ENCODE measurements around the gene RNGTT.

Gene RNGTT

DNA sequence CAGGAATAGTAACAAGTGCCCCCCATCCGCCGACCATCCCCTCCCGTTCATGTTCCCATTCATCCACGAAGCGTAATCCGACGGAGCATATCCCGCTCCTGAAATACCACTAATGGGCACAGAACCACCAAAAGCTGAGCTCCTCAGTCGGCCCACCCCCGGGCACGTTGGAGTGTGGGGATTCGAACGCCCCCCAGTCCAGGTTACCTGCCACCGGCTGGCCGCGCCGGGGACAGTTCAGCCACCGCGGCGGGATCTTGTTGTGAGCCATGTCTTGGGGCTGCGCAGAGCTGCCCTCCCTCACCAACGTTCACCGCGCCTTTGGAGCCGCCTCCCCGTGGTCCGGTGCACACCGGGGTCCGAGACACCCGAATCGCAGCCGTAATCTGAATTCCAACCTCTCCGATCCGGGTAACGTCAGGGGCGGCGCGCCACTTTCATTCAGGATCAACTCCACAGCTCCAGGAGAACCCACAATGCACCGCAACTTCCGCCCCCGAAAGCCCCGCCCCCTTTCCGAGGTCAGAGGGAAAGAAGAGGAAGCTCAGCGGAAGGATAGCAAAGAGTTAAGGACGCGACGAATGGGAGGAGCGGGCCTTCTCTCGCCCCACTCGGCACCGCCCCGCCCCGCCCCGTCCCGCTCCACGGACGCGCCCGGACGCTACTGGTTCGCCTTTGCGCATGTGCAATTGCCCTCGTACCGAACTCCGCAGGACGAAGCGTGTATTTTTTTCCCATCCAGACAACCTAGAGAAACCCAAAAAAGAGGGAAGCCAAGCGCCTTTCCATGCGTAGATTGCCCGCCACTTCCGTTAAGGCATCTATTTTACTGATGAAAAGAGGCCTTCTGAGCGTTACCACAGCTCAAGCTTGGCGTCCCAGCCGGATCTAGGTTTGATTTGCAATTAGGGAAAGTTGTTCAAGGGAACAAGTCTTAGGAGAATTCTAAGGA is at the start of gene RNGTT:
Gene RNGTT, minus strand, starts transcription at position 480 of the 952 bp plus-strand sequence. Its CDS starts 209 bp downstream, at position 271.
- DNase-seq (ENCODE audit: insufficient read length, low spot score) (peak; percentile 86), FAIRE-seq (peak; percentile 86)
- peak; percentile 59 for TF ChIP-seq POLR2A (IDR thresholded peaks at IDR 0.05; ENCODE audit: low read depth, low read length)

DNA sequence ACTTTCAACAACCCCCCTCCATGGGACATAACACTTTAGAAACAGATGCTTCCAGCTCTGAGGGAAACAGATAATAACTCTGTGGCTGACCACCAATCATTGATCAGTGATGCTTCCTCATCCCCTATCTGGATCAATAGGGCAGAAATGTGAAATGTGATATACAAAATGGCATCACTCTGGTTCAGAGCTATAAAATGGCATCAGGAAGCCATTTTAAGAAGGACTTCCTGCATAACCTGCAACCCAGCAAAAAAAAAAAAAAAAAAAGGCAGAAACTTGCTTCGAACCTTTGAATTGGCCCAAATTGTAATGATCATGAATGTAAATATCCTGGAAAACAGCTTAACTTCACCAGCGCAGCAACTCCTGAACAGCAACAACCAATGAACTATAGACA is 48.0 kb upstream of the RNGTT start:
- DNase-seq (ENCODE audit: insufficient read length, low spot score): no peak
- FAIRE-seq: no peak
- no peak for TF ChIP-seq POLR2A (IDR thresholded peaks at IDR 0.05; ENCODE audit: low read depth, low read length)

DNA sequence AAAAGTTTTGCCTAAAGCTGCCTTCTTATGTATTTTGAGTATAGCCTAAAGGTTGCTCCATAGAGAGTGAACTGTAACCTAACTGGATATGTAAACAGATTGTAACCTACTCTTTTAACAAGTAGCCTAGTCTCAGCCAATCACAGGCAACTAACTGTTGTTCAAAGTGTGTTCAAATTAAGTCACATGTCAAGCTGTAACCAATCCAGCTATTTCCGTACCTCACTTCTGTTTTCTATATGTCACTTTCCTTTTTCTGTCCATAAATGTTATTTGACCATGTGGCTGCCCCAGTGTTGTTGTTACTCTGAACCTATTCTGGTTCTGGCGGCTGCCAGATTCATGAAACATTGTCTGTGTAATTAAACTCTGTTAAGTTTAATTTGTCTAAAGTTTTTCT is 47.4 kb upstream of the RNGTT start:
- FAIRE-seq (no peak), DNase-seq (ENCODE audit: insufficient read length, low spot score) (no peak)
- no peak for TF ChIP-seq POLR2A (IDR thresholded peaks at IDR 0.05; ENCODE audit: low read depth, low read length)

DNA sequence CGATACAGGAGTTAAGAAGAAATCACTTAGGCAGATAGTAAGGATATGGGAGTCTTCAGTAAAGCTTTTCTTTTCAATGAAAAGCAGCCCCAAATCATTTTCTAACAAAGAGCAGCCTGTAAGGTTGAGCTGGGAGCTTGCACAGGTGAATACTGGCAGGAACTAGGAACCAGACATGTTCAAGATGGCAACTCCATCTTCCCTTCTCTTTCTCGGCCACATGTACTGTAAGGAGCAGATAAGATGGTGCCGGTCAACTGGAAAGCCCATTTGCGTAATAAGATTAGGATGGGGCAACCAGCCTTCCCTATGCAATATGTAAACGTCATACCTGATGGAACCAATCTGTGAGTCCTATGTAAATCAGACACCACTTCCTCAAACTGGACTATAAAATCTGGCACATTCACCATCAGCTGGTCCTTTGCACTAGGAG is 46.2 kb upstream of the RNGTT start:
- no peak for FAIRE-seq
- TF ChIP-seq POLR2A (IDR thresholded peaks at IDR 0.05; ENCODE audit: low read depth, low read length): no peak
- no peak for DNase-seq (ENCODE audit: insufficient read length, low spot score)

DNA sequence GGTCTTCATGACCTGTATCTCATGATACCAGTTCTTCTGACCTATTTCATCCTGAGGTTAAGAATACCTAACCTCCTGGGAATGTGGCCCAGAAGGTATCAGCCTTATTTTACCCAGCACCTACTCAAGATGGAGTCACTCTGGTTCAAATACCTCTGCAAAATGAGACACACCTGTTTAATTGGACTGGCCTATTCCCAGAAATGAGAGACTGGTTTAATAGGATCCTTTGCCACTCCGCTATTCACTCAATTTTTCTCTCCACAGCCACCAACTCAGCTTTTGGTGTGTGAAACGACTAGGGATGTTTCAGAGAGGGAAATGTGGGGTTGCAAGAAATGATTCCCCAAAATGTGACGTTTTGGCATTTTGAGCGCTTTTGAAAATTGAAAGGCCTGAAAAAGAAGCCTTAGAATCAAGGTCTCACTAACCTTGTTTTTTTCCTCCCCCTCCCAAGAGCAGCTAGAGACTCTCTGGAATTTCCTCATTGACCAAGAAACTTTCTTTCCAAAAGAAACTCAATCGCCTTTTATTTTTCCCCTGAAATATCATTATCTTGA is 45.5 kb upstream of the RNGTT start:
- FAIRE-seq: no peak
- no peak for TF ChIP-seq POLR2A (IDR thresholded peaks at IDR 0.05; ENCODE audit: low read depth, low read length)
- no peak for DNase-seq (ENCODE audit: insufficient read length, low spot score)

DNA sequence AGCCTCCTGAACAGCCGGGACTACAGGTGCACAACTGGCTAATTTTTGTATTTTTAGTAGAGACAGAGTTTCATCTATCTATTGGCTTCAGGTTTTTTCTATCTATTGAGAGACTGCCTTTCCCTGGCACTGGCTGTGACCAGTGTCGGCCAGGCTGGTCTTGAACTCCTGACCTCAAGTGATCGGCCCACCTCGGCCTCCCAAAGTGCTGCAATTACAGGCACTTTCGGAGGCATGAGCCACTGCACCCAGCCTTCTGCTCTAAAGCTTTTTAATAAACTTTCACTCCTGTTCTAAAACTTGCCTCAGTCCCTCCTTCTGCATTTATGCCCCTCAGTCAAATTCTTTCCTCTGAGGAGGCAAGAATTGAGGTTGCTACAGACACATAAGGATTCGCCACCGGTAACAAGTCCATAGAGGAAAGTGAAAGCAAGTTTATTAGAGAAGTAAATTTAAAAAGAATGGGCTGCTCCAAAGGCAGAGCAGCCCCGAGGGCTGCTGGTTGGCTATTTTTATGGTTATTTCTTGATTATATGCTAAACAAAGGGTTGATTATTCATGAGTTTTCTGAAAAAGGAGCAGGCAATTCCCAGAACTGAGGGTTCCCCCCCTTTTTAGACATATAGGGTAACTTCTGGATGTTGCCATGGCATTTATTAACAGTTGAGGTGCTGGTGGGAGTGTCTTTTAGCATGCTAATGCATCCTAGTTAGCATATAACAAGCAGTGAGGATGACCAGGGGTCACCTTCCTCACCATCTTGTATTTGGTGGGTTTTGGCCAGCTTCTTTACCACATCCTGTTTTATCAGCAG is 44.8 kb upstream of the RNGTT start:
- no peak for TF ChIP-seq POLR2A (IDR thresholded peaks at IDR 0.05; ENCODE audit: low read depth, low read length)
- FAIRE-seq (no peak), DNase-seq (ENCODE audit: insufficient read length, low spot score) (no peak)

DNA sequence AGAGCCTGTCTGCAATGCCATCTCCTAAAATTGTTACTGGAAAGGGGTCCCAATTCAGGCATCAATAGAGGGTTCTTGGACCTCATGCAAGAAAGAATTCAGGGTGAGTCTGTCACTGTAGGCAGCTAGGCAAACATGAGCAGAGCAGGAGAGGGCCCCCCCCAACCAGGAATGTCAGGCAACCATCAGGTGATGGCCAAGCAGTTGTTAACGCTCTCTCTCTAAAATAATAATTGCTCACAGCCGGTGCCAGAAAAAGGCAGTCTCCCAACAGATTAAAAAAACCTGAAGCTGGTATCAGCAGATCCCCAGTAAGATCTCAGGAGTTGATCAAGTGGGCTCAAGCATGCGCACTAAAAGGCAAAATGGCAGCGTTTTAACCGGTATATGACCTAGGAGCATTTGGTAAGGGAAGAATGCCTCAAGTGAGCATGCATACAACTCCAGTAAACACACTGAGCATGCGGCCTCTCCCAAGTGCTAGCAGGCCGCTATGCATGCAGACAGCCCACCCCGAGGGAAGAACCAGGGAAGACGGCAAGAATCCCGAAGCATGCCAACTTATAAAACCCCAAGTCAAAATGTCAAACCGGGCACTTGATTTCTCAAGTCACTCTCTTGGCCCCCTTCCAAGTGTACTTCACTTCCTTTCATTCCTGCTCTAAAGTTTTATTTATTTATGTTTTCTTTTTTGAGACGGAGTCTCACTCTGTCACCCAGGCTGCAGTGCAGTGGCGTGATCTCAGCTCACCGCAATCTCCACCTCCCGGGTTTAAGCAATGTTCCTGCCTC is 44.0 kb upstream of the RNGTT start:
- DNase-seq (ENCODE audit: insufficient read length, low spot score) (no peak), FAIRE-seq (no peak)
- TF ChIP-seq POLR2A (IDR thresholded peaks at IDR 0.05; ENCODE audit: low read depth, low read length): no peak

DNA sequence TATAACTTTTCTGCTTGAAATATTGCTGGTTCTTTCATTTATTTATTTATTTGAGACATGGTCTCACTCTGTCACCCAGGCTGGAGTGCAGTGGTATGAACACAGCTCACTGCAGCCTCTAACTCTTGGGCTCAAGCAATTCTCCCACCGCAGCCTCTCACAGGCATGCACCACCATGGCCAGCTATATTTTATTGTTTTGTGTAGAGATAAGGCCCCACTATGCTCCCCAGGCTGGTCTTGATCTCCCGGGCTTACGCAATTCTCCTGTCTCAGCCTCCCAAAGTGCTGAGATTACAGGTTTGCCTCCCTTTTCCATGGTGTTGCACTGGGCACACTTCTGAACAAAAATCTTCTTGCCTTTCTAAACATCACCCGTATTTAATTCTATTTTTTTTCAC is 39.1 kb upstream of the RNGTT start:
- no peak for TF ChIP-seq POLR2A (IDR thresholded peaks at IDR 0.05; ENCODE audit: low read depth, low read length)
- DNase-seq (ENCODE audit: insufficient read length, low spot score): no peak

DNA sequence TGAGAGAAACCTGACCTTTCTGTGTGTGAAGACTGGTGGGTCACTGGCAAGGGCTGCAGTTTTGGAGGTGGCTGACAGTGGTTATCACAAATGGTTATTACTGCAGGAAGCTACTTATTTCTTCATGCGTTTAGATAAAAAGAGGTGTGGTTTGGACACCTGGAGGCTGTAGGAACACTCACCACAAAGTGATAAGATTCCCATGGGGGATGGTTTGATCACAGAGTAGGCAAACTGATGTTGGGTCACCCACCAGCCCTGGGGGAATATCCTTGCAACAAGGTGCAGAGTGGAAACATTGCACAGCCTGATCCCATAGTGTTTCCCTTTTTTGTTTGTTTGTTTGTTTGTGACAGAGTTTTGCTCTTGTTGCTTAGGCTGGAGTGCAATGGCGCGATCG is 33.9 kb upstream of the RNGTT start:
- FAIRE-seq (no peak), DNase-seq (ENCODE audit: insufficient read length, low spot score) (no peak)
- TF ChIP-seq POLR2A (IDR thresholded peaks at IDR 0.05; ENCODE audit: low read depth, low read length): no peak

More for the DNA sequence above, 39.1 kb upstream of the RNGTT start:
- FAIRE-seq: no peak

DNA sequence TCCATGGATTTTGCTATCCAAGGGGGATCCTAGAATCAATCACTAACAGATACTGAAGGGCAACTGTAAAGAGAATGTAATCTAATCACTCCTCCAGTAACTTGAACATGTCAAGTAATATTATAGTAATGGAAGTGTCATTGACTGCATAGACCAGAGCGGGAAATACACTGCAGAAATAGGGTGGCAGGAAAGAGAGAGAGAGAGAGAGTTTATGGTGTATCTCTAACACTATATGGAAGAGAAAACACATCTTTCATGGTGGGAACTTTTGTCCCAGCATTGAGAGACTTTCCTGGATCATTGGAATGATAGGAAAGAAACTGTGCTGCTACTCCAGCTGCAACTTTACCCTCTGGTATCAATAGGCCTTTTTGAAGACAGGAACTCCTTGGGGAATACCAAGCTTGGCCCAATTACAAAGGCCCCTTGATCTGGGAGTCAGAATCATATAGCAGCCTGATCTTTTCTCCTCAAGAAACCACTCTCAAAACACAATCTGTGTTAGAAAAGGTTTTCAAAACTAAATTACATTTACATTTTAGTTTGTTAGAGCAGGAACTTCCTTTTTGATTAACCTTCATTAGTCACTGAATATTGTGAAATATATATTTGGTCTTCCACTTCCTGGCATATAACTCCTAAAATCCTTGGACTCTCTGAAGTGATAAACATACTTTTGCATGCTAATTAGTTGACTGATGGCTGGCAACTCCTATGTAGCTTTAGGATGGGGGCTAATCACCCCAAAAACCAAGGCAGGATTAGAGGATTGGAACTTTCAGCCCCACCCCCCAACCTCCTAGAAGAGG is 29.5 kb upstream of the RNGTT start:
- TF ChIP-seq POLR2A (IDR thresholded peaks at IDR 0.05; ENCODE audit: low read depth, low read length): no peak
- no peak for DNase-seq (ENCODE audit: insufficient read length, low spot score)
- FAIRE-seq: no peak

DNA sequence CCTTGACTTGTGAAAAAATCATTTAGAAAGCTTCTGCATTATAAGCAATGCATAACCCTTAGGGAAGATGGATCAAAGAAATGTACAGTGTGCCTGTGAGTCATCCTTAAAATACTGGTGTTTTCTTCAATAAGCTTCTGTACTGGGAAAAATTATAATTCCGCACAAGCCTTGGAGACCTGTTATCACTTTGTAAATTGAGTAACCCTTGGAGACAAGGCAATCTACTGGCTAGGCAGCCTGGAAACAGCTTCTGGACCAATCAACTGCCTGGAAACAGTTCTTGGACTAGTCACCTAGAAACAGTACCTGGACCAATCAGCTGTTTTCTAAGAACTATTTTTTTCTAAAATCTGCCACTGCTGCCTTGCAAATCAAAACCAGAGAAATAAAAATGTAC is 25.8 kb upstream of the RNGTT start:
- DNase-seq (ENCODE audit: insufficient read length, low spot score): no peak
- no peak for TF ChIP-seq POLR2A (IDR thresholded peaks at IDR 0.05; ENCODE audit: low read depth, low read length)
- FAIRE-seq: no peak

DNA sequence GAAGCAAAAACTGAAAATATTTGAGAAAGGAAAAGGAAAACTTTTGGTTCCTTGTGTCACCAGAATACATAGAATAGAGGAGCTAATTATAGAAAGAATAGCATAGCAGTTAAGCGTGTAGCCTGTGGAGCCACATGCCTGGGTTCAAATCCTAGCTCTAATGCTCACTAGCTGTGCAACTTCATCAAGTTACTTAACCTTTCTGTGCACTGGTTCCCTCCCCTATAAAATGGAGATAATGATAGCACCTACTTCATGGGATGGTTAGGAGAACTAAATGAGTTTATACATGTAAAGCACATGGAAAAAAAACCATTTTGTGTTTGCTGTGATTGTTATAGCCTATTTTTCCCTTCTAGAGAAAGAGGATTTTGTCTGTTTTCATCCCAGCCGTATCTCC is 24.5 kb upstream of the RNGTT start:
- DNase-seq (ENCODE audit: insufficient read length, low spot score): no peak
- FAIRE-seq: no peak
- TF ChIP-seq POLR2A (IDR thresholded peaks at IDR 0.05; ENCODE audit: low read depth, low read length): no peak

DNA sequence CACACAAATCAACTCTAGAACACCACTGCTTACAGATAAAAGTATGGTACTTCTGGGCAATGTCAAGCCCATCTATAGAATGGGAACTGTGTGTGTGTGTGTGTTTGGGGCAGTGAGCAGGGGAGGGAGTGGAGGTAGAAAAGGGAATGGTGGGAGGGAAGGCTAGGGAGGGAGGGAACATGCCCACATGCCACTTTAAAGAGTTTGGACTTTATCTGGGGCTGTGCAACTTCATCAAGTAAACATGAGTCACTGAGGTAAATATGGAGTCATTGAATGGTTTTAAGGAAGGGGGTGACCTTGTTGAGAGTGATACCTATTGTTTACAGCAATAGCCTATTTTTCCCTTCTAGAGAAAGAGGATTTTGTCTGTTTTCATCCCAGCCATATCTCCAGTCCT is 22.5 kb upstream of the RNGTT start:
- DNase-seq (ENCODE audit: insufficient read length, low spot score) (no peak), FAIRE-seq (no peak)
- TF ChIP-seq POLR2A (IDR thresholded peaks at IDR 0.05; ENCODE audit: low read depth, low read length): no peak

Data from H54 (cell line).